ENCODE measurements around the gene CLEC9A. TPM values are rescaled to one million over a fixed set of nuclear protein-coding genes. Genes with fewer than 3 reads are reported as not detected.

Gene CLEC9A
- total and polyA plus RNA-seq, 9 of the 15 experiments (the other 6 are each of a cell fraction or from before 2014, with no cell fraction given): not detected

DNA sequence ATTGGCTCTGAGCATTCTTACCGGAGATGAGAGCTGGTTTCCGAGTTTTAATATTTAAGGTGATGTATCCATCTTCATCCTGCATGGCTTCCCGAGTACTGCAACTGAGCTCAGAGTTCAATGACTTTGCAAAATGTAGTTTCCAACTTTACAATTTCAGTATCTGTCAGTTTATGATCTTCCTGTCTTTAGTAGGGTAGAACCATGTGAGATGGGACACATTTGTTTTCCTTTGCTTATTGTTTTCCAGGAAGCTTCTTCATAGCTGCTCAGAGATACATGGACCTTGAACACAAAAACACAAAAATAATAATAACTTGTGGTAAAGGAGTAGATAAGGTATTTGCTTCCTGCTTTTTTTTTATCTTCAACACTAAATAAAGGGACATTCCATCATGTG is 31.5 kb upstream of the CLEC9A start, which contains the start of gene CLEC1B:
Gene CLEC1B, minus strand, starts transcription at position 106 of the 400 bp plus-strand sequence. Its CDS starts 21 bp downstream, at position 85.
- CTCF ChIA-PET (ENCODE audit: low intra/inter-chr PET ratio): no interaction called here
- Histone ChIP-seq H3K27me3 (ENCODE audit: control insufficient read depth in 2 of 2, insufficient read depth in 2 of 2, low read length in 2 of 2) (no peaks in the 10 kb centered on the region), H3K4me3 (no peak within 1 kb of the TSS), H2AFZ (ENCODE audit: low read depth, low read length) (no peak within 1 kb of the TSS), H4K20me1 (replicated peaks; ENCODE audit: control insufficient read depth, insufficient read depth, low read length) (no peaks in the 10 kb centered on the region), H3K79me2 (ENCODE audit: control insufficient read depth, insufficient read depth, low read length) (no peaks in the 10 kb centered on the region), H3K9me3 (replicated peaks; ENCODE audit: control insufficient read depth, insufficient read depth, low read depth, low read length) (no peaks in the 10 kb centered on the region), H3K4me1 (replicated peaks in 1 of 2; ENCODE audit: control insufficient read depth in 2 of 2, insufficient read depth in 2 of 2, low read length in 2 of 2) (no peaks in the 10 kb centered on the region), H3K36me3 (ENCODE audit: control insufficient read depth, insufficient read depth, low read length) (no peaks in the 10 kb centered on the region), H3K9me1 (ENCODE audit: control insufficient read depth, insufficient read depth, low read length) (no peaks in the 10 kb centered on the region), H3K9ac (ENCODE audit: insufficient read depth in 1 of 2, low read depth in 2 of 2, low read length in 2 of 2) (no peak within 1 kb of the TSS), H3K27ac (ENCODE audit: extremely low read depth, low read depth, low read length) (no peak within 1 kb of the TSS), H3K4me2 (ENCODE audit: insufficient read depth, low read length) (no peak within 1 kb of the TSS)
- TF ChIP-seq FOXP4 (CRISPR knock-in tag; IDR thresholded peaks at IDR 0.05; ENCODE audit: borderline replicate concordance) (no peak), MAFG (tag; conservative IDR thresholded peaks at IDR 0.05) (peak; percentile 52)
- BruUV-seq (replicated peaks): no TSS peak
- WGBS (ENCODE audit: insufficient coverage, low coverage, missing lambda C conversion rate): 0% methylated on average over 3 of the region's 3 CpGs
- no peak for FAIRE-seq
- intact Hi-C loops (cut with micrococcal nuclease) (loop anchor here (10.0 kb wide), 1 partner anchor 64 kb away; the partner anchor contains the start of gene CLEC2A), in situ Hi-C loops (cut with MboI) (no loop called here)
- POLR2A ChIA-PET: no interaction called here
- DNase-seq (ENCODE audit: extremely low read depth in 1 of 4, low spot score in 3 of 4): no peak
- ATAC-seq: no peak
